GM19455 (cell line): Measurements from ENCODE around the gene IFT20.
"Not testable (repeated sequence)": the region's sequence is repeated elsewhere in the genome, so short reads cannot be mapped to it uniquely, and the experiment has no call there.

Source experiments
- ATAC-seq: cut with Tn5 transposase; IDR thresholded peaks from one replicate; pipeline ENCODE4 v1.9.1; 2021; ENCODE audit not compliant: unreplicated experiment

Gene IFT20

DNA sequence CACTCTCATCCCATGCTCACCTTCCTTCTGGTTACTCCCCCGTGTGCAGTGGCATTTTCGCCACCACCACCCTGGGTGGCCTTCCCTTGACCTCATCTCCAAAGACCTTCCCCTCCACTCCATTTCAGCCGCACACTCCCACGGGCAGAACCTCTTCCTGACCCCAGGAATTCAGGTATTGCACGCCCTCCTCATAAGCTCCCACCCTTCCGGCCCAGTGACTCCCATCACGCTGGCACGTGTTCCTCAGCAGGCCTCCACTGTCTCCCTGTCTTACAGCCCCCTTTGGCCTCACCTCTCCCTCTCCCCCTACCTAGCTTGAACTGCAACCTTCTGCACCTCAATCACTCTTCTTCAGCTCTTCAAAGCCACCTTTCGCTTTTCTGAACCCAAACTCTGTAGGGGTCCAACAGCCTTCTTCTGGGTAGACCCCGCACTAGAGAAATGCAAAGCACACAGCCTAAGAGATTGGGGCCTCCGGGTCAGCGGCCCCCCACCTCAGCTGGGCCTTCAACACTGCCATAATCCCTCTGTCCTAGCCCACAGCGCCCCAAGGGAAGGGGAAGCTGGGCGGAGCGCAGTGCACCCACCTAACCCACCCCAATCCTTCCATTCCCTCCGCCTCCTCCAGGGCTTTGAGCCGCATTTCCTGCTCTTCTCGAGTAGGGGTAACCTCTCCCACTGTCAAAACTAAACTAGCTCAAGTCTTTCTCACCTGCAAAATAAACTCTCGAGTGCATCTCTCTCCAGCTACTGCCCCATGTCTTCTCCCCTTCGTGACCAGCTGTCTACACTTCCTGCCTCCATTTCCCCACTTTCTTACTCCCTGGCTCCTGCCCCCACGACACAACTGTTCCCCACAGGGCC is 17.9 kb downstream of the IFT20 start:
- ATAC-seq = no peak

DNA sequence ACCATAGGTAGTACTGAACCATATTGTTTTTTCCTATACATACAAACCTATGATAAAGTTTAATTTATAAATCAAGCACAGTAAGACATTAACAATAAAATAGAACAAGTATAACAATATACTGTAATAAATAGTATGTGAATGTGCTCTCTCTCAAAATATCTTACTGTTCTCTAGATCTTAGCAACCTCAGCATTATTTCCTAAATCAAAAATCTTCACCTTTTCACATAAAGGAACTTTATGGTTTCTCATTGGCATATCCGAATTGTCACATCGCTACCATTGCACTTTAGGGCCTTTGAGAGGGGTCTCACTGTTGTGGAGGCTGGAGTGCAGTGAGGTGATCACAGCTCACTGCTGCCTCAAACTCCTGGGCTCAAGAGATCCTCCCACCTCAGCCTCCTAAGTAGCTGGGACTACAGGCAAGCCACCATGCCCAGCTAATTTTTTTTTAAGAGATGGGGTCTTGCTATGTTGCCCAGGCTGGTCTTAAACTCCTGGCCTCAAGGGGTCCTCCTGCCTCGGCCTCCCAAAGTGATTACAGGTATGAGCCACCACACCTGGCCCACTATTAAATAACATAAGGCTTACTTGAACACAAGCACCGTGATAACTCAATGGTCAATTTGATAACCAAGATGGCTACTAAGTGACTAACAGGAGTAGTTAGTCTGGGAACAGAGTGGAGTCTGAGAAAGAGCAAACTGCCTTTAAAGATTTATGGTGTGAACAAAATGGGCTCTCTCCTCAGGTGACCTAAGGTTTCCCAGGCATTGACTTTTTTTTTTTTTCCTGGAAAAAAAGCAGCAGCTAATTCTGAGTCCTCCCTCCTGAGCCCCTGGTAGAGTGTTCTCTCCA is 19.2 kb downstream of the IFT20 start:
- no peak for ATAC-seq

DNA sequence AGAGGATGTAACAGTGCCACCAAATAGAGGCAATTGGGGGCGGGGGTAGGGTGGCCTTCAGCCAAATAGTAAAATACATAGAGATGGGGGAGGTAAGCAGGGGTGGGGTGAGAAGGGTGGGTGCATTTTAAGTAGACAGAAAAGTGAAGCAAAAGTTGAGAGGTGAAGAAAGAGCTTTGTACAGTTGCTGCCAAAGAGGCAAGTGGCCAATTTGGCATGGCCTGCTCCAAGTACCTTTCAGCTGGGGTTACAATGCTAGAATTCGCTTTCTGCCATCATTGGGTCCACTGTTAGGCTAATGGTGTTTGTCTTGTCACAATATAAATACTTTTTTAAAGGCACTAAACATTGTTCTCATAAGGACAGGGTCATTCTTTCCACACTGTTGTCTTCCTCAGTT is 21.4 kb downstream of the IFT20 start:
- ATAC-seq = no peak

DNA sequence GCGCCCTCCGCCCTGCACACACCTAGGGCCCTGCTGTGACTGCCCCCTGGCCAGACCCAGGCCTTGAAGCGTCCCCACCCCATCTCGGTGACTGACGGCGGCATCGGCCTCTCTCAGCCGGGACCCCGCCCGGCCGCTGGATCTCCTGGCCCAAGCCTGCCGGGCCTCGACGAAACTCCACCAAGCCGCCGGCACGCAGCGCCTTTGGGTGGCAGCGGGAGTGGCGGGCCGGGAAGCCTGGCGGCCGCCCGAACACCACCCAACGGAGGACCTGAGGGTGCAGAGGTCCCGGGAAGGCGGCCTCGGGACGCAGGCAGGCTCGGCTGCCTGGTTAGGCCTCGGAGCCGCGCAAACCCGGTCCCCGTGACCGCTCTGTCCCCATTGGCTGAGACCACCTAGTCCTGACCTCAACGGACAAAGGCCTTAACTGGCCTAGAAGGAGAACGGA is 28.3 kb downstream of the IFT20 start:
- no peak for ATAC-seq

DNA sequence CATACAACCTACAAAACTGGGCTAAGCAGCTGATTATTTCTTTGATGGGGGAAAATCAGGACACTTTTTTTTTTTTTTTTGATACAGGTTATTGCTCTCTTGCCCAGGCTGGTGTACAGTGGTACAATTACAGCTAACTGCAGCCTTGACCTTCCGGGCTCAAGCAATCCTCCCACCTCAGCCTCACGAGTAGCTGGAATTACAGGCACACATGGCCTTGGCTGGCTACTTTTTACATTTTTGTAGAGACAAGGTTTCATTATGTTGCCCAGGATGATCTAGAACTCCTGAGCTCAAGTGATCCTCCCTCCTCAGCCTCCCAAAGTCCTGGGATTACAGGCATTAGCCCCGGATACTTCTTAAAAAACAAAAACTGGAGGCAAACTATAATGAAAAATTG is 36.8 kb downstream of the IFT20 start:
- no peak for ATAC-seq

DNA sequence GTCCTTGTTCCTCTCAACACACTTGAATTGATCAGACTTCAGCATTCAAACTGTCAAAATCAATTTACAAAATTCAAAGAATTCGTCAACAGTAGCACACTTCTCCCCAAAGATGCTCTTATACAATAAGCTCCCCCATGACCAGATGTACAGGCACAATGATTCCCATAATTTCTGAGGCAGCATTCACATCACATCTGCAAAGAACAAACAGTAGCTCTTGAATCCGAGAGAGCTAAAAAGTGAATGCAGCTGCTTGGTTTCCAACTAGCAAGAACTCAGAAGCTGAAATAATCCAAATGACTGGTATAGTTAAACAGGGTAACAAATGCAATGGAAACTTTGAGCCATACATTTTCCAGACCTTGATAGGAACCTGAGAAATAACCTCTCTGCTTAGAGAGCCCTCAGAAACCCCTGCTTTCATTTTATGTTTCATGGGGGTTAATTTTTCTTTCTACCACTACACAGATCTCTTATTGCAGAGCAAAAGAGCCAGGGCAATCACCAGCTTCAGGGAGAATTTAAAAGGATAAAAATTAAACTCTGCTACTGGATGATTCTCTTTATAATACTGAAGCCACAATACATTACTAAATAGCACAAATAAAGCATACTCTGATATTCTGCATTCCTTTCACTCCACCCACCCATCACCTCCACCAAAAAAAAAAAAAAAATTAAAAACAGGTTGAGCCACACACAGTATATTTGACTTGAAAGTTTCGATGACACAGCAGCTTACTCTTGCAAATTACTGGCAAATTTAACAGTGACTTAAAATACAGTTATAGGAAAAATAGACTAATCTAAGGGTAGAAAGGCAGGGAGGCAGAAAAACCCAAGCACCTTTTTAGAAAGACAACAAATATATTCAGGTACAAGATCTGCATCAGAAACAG is 39.3 kb downstream of the IFT20 start:
- no peak for ATAC-seq

DNA sequence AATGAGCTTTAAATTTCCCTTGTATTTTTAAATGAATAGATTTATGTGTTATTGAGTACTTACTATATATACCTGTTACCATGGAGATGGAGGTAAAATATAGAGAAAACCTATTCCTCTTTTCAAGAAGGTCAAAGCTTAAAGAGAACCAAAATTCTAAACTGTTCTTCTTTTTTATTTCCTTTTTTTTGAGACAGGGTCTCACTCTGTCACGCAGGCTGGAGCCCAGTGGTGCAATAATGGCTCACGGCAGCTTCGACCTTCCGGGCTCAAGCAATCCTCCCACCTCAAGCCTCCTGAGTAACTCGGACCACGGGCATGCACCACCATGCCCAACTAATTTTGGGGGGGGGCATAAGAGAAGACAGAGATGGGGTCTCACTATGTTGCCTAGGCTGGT is 41.3 kb downstream of the IFT20 start:
- no peak for ATAC-seq

DNA sequence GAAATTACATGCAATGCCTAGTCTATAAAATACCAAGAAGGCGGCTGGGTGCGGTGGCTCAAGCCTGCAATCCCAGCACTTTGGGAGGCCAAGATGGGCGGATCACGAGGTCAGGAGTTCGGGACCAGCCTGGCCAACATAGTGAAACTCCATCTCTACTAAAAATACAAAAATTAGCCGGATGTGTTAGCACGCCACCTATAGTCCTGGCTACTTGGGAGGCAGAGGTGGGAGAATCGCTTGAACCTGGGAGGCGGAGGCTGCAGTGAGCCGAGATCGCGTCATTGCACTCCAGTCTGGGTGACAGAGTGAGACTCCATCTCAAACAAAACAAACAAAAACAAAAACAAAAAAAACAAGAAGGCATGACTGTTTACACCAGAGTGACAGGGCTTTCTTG is 42.4 kb downstream of the IFT20 start:
- not testable (repeated sequence) for ATAC-seq

DNA sequence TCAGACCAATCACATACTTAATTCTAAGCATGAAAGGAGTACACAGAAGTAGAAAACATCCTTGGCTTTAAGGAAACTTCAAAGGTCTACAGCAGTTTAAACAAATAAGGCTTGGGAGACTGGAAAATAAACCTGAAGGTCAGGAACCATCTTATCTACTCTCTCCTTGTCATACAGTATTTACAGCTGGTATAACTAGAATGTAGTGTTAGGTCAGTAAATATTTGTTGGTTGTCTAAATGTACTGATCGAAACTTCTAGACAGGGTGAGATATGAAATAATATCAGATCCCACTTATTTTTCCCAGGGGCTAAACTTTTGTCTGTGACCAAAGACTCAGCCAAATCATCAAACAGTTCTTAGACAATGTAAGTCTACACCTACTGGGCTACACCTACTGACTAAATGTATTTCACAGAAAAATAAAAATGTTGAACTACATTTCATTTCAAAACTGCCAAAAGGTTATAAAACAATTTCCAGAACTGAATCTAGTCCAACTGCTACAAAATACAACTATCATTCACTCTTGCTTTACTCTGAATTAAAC is 43.4 kb downstream of the IFT20 start:
- no peak for ATAC-seq

DNA sequence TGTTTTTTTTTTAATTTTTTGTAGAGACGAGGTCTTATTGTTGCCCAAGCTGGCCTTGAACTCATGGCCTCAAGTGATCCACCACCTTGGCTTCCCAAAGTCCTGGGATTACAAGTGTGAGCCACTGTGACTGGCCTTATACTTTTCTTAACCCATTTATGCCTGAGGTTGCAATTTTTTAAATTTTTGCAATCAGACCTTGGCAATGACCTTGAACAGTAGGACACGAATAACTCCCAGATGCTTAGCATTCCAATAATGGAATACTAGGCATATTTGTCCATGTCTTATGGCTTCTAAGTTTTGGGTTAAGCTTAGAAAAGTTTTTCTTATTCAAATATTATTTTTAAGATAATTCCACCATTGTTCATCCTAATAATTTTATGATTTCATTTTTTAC is 44.6 kb downstream of the IFT20 start:
- ATAC-seq = no peak

DNA sequence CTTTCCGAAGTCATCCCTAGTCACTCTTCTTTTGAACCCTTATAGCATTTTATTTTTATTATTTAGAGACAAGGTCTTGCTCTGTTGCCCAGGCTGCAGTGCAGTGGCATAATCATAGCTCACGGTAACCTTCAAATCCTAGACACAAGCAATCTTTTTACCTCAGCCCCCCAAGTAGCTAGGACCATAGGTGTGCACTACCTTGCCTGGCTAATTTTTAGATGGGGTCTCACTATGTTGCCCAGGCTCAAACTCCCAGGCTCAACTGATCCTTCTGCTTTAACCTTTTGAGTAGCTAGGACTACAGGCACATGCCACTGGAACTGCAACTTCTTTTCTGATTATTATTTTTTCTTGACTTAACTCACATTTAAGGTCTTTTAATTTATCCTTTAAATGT is 49.3 kb downstream of the IFT20 start:
- ATAC-seq = no peak

DNA sequence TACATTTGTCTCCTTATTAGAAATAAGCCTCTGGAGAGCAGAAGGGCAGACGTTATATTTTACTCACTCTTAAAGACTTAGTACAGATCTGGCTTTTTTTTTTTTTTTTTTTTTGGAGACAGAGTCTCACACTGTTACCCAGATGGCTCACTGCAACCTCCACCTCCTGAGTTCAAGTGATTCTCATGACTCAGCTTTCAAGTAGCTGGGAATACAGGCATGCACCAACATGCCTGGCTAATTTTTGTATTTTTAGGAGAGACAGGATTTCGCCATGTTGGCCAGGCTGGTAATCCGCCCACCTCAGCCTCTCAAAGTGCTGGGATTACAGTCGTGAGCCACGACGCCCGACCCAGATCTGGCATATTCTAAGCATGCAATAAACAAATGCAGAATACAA is 52.7 kb downstream of the IFT20 start:
- ATAC-seq = no peak

DNA sequence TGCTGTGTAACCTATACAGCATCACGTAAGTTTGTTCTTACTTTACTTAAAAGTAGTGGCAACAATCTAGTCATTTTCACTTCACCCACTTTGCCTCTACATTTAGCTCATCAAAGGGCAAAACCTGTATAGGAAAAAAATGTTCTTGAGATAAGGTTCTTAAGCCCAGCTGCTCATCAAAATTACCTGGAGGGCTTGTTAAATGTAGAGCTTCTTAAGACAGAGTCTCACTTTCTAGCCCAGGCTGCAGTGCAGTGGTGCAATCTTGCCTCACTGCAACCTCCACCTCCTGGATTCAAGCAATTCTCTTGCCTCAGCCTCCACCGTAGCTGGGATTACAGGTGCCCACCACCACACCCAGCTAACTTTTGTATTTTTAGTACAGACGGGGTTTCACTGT is 54.4 kb downstream of the IFT20 start:
- ATAC-seq = no peak

DNA sequence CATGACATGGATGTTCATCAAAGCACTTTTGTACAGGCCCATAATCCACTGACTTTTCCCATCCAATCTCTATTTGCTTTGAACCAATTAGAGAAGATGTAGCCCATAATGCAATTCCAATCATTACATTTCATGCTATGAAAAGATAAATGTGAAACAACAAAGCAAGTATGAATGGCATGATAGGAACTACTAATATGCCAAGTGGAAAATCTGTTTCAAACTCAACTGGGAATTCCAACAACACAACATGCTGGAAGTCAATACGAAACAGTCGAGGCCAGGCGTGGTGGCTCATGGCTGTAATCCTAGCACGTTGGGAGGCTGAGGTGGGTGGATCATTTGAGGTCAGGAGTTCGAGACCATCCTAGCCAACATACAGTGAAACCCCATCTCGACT is 55.9 kb downstream of the IFT20 start:
- ATAC-seq = no peak
